ENCODE measurements around the gene CDC42BPA.

Gene CDC42BPA

GRCh38 chr1:226951286-226952117 lies 366.8 kb downstream of the CDC42BPA start:
- in situ Hi-C loops (cut with HindIII; ENCODE audit: low sequenced_read_pairs): no loop called here

GRCh38 chr1:226950871-226951270 lies 367.4 kb downstream of the CDC42BPA start:
- in situ Hi-C loops (cut with HindIII; ENCODE audit: low sequenced_read_pairs): no loop called here

- in situ Hi-C loops (cut with HindIII; ENCODE audit: low sequenced_read_pairs): no loop called here
Measured at GRCh38 chr1:226950316-226950715, 368.0 kb downstream of the CDC42BPA start.

GRCh38 chr1:226949401-226949800 lies 368.9 kb downstream of the CDC42BPA start:
- in situ Hi-C loops (cut with HindIII; ENCODE audit: low sequenced_read_pairs): no loop called here

GRCh38 chr1:226948996-226949395 lies 369.3 kb downstream of the CDC42BPA start:
- in situ Hi-C loops (cut with HindIII; ENCODE audit: low sequenced_read_pairs): no loop called here

- in situ Hi-C loops (cut with HindIII; ENCODE audit: low sequenced_read_pairs): no loop called here
Measured at GRCh38 chr1:226948480-226948879, 369.8 kb downstream of the CDC42BPA start.

GRCh38 chr1:226948051-226948450 lies 370.2 kb downstream of the CDC42BPA start:
- in situ Hi-C loops (cut with HindIII; ENCODE audit: low sequenced_read_pairs): no loop called here

GRCh38 chr1:226946841-226947240 lies 371.5 kb downstream of the CDC42BPA start:
- in situ Hi-C loops (cut with HindIII; ENCODE audit: low sequenced_read_pairs): no loop called here

- in situ Hi-C loops (cut with HindIII; ENCODE audit: low sequenced_read_pairs): no loop called here
Measured at GRCh38 chr1:226946285-226946684, 372.0 kb downstream of the CDC42BPA start.

GRCh38 chr1:226945858-226946245 lies 372.4 kb downstream of the CDC42BPA start:
- in situ Hi-C loops (cut with HindIII; ENCODE audit: low sequenced_read_pairs): no loop called here

- in situ Hi-C loops (cut with HindIII; ENCODE audit: low sequenced_read_pairs): no loop called here
Measured at GRCh38 chr1:226945106-226945857, 373.0 kb downstream of the CDC42BPA start.

- in situ Hi-C loops (cut with HindIII; ENCODE audit: low sequenced_read_pairs): no loop called here
Measured at GRCh38 chr1:226943927-226944326, 374.4 kb downstream of the CDC42BPA start.

- in situ Hi-C loops (cut with HindIII; ENCODE audit: low sequenced_read_pairs): no loop called here
Measured at GRCh38 chr1:226943156-226943555, 375.1 kb downstream of the CDC42BPA start.

- in situ Hi-C loops (cut with HindIII; ENCODE audit: low sequenced_read_pairs): no loop called here
Measured at GRCh38 chr1:226942392-226942791, 375.9 kb downstream of the CDC42BPA start.

- in situ Hi-C loops (cut with HindIII; ENCODE audit: low sequenced_read_pairs): no loop called here
Measured at GRCh38 chr1:226940806-226941067, 377.6 kb downstream of the CDC42BPA start.

GRCh38 chr1:226940029-226940805 lies 378.1 kb downstream of the CDC42BPA start, which contains the start of gene COQ8A:
COQ8A (plus strand) TSS chr1:226940294; CDS start chr1:226961386, 21,092 bp downstream.
- in situ Hi-C loops (cut with HindIII; ENCODE audit: low sequenced_read_pairs): no loop called here
